ENCODE measurements around the gene NDUFB10. TPM values are rescaled to one million over a fixed set of nuclear protein-coding genes. Genes with fewer than 3 reads are reported as not detected.
"Not testable (repeated sequence)": the region's sequence is repeated elsewhere in the genome, so short reads cannot be mapped to it uniquely, and the experiment has no call there.

The NDUFB10 gene
- total and polyA plus RNA-seq, 7 experiments from 2014 or later: 40.0 to 180 (median 72.9) TPM

DNA sequence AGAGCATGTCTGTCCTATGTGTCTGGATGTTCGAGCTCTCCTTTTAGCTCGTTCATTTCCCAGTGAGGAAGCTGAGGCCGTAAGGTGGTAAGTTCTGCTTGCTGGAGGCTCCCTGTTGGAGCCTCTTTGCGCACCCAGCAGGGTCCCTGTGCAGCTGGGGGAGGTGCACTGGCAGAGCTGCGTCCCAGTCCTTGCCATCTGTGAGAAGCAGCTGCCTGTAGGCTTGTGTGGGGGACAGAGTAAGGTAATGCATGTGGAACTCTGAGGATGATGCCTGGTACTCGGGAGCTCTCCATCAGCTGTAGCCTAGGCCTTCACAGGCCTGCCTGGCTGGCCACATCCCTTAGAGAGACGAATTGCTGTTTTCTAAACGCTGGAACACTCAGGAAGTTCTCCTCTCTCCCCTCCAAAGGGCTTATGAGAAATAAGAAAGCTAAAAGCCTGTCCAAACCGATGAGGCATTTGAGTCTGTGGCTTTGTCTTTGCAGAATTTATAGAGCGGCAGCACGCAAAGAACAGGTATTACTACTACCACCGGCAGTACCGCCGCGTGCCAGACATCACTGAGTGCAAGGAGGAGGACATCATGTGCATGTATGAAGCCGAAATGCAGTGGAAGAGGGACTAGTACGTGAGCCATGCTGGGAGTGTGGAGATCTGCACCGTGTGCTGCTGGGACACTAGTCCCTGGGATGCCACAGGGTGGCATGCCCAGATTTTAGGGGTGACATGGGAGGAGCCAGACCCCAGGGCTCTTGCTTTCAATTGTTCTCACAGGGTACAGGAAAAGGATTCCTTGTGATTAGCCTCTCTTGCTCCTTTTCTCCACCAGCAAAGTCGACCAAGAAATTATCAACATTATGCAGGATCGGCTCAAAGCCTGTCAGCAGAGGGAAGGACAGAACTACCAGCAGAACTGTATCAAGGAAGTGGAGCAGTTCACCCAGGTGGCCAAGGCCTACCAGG, 1.6 kb downstream of the NDUFB10 start:
- H3K4me3 ChIP-seq (ENCODE audit: low read length): peak overlapping the region; percentile 86
- no peaks in the 10 kb centered on the region for H3K9me3 ChIP-seq (ENCODE audit: control insufficient read depth in 2 of 3, low read length in 3 of 3)
- intact Hi-C loops (cut with micrococcal nuclease): loop anchor here (5.0 to 10.0 kb wide), 2 partner anchors 346 to 551 kb away; partner anchors contain the start of genes ATP6V0C (in 1 of the 2), CRAMP1 (in 1 of the 2) and IFT140 (in 1 of the 2)
- DNase-seq: no peak
- ChIA-PET CTCF (interaction anchor here (1.2 kb wide), 1 partner anchor 9 kb away, joined by 5 read pairs; no protein-coding TSS in a partner anchor), POLR2A (interaction anchor here (0.8 to 3.4 kb wide), 12 partner anchors 10 to 194 kb away, joined by 3 to 38 read pairs (median 3); partner anchors contain the start of genes MSRB1, NOXO1, TBL3 and TRAF7)
- Mint-ChIP-seq H3K27me3 (peaks cover 0 to 2% (median 0%) of the 10 kb centered on the region in 5 donors), H3K4me3 (peak overlapping the region; percentile 85 to 97 (median 91)), H3K4me1 (peaks cover 21 to 48% (median 32%) of the 10 kb centered on the region in 7 donors), H3K9me3 (peaks cover 0 to 3% (median 0%) of the 10 kb centered on the region in 11 donors), H3K36me3 (peaks cover 3 to 25% (median 10%) of the 10 kb centered on the region in 5 donors), H3K27ac (peak overlapping the region; percentile 82 to 95 (median 90))
- peak overlapping the region; percentile 92 for H3K27ac ChIP-seq (ENCODE audit: low read depth, low read length)
- peaks cover 31 to 45% of the 10 kb centered on the region in 2 donors for H3K4me1 ChIP-seq (ENCODE audit: control insufficient read depth in 2 of 2, insufficient read depth in 2 of 2, low read length in 2 of 2)
- peaks cover 8 to 26% (median 10%) of the 10 kb centered on the region in 3 experiments for H3K36me3 ChIP-seq (ENCODE audit: control insufficient read depth in 2 of 3, insufficient read depth in 3 of 3, low read length in 3 of 3)
- no peak for ATAC-seq
- H3K27me3 ChIP-seq (ENCODE audit: control insufficient read depth in 2 of 2, insufficient read depth in 2 of 2, low read length in 2 of 2): no peaks in the 10 kb centered on the region

- Histone ChIP-seq H3K27me3 (ENCODE audit: control insufficient read depth in 2 of 2, insufficient read depth in 2 of 2, low read length in 2 of 2) (no peaks in the 10 kb centered on the region), H3K36me3 (ENCODE audit: control insufficient read depth in 2 of 3, insufficient read depth in 3 of 3, low read length in 3 of 3) (peaks cover 8 to 26% (median 10%) of the 10 kb centered on the region in 3 experiments), H3K4me3 (ENCODE audit: low read length) (no peak overlapping the region), H3K4me1 (ENCODE audit: control insufficient read depth in 2 of 2, insufficient read depth in 2 of 2, low read length in 2 of 2) (peaks cover 31 to 45% of the 10 kb centered on the region in 2 donors), H3K27ac (ENCODE audit: low read depth, low read length) (no peak overlapping the region), H3K9me3 (ENCODE audit: control insufficient read depth in 2 of 3, low read length in 3 of 3) (no peaks in the 10 kb centered on the region)
- ATAC-seq (no peak), DNase-seq (no peak)
- Mint-ChIP-seq H3K27ac (peak overlapping the region in 4 of 9 donors; percentile 64 to 88 (median 79)), H3K4me3 (peak overlapping the region in 6 of 10 donors; percentile 16 to 97 (median 40)), H3K9me3 (peaks cover 0 to 3% (median 0%) of the 10 kb centered on the region in 11 donors), H3K27me3 (peaks cover 0 to 2% (median 0%) of the 10 kb centered on the region in 5 donors), H3K4me1 (peaks cover 21 to 49% (median 32%) of the 10 kb centered on the region in 7 donors), H3K36me3 (peaks cover 3 to 25% (median 10%) of the 10 kb centered on the region in 5 donors)
- CTCF ChIA-PET: no interaction called here
- intact Hi-C loops (cut with micrococcal nuclease): loop anchor here (5.0 to 10.0 kb wide), 2 partner anchors 347 to 551 kb away; partner anchors contain the start of genes ATP6V0C (in 1 of the 2), CRAMP1 (in 1 of the 2) and IFT140 (in 1 of the 2)
- POLR2A ChIA-PET: interaction anchor here (1.3 to 3.4 kb wide), 7 partner anchors 9 to 193 kb away, joined by 3 to 38 read pairs (median 7); partner anchors contain the start of genes MSRB1, NOXO1, TBL3 and TRAF7
These were observed 2.3 kb downstream of the NDUFB10 start for GRCh38 chr16:1961651-1962067.

GRCh38 chr16:1962161-1963153, 3.1 kb downstream of the NDUFB10 start:
- Histone ChIP-seq H3K4me1 (ENCODE audit: control insufficient read depth in 2 of 2, insufficient read depth in 2 of 2, low read length in 2 of 2) (peaks cover 31 to 45% of the 10 kb centered on the region in 2 donors), H3K27ac (ENCODE audit: low read depth, low read length) (peak overlapping the region; percentile 100), H3K36me3 (ENCODE audit: control insufficient read depth in 2 of 3, insufficient read depth in 3 of 3, low read length in 3 of 3) (peaks cover 8 to 26% (median 10%) of the 10 kb centered on the region in 3 experiments)
- POLR2A ChIA-PET: interaction anchor here (1.4 to 3.0 kb wide), 6 partner anchors 9 to 193 kb away, joined by 3 to 61 read pairs (median 8); partner anchors contain the start of genes GFER, NOXO1, TBL3 and TRAF7
- peak overlapping the region in 7 of 9 donors; percentile 47 to 97 (median 96) for H3K27ac Mint-ChIP-seq
- H3K4me3 ChIP-seq (ENCODE audit: low read length); H3K27me3 ChIP-seq (ENCODE audit: control insufficient read depth in 2 of 2, insufficient read depth in 2 of 2, low read length in 2 of 2); H3K9me3 Mint-ChIP-seq; H3K27me3 Mint-ChIP-seq; ATAC-seq; CTCF ChIA-PET; H3K9me3 ChIP-seq (ENCODE audit: control insufficient read depth in 2 of 3, low read length in 3 of 3); DNase-seq: not testable (repeated sequence)
- H3K36me3 Mint-ChIP-seq: peaks cover 3 to 25% (median 10%) of the 10 kb centered on the region in 5 donors
- peak overlapping the region; percentile 51 to 97 (median 92) for H3K4me3 Mint-ChIP-seq
- peaks cover 21 to 49% (median 32%) of the 10 kb centered on the region in 7 donors for H3K4me1 Mint-ChIP-seq
- intact Hi-C loops (cut with micrococcal nuclease): loop anchor here (5.0 to 10.0 kb wide), 2 partner anchors 348 to 550 kb away; partner anchors contain the start of genes ATP6V0C (in 1 of the 2), CRAMP1 (in 1 of the 2) and IFT140 (in 1 of the 2)

- DNase-seq: peak in 1 of 9 donors; percentile 51
These were observed 4.6 kb downstream of the NDUFB10 start for GRCh38 chr16:1963806-1964505.

More at GRCh38 chr16:1963806-1964505, 4.6 kb downstream of the NDUFB10 start:
- Mint-ChIP-seq H3K27ac (peak overlapping the region; percentile 88 to 97 (median 96)), H3K27me3 (no peaks in the 10 kb centered on the region), H3K4me1 (peaks cover 21 to 49% (median 32%) of the 10 kb centered on the region in 7 donors), H3K36me3 (peaks cover 3 to 25% (median 10%) of the 10 kb centered on the region in 5 donors), H3K4me3 (peak overlapping the region; percentile 89 to 97 (median 94)), H3K9me3 (peaks cover 0 to 3% (median 0%) of the 10 kb centered on the region in 11 donors)
- ChIA-PET CTCF (interaction anchor here (0.6 kb wide), 1 partner anchor 41 kb away, joined by 3 read pairs; no protein-coding TSS in a partner anchor), POLR2A (interaction anchor here (0.6 to 3.5 kb wide), 37 partner anchors 8 to 1584 kb away, joined by 3 to 61 read pairs (median 5); partner anchors contain the start of genes AMDHD2, CEMP1, FAHD1 and GFER)
- Histone ChIP-seq H3K27me3 (ENCODE audit: control insufficient read depth in 2 of 2, insufficient read depth in 2 of 2, low read length in 2 of 2) (no peaks in the 10 kb centered on the region), H3K4me1 (ENCODE audit: control insufficient read depth in 2 of 2, insufficient read depth in 2 of 2, low read length in 2 of 2) (peaks cover 27 to 43% of the 10 kb centered on the region in 2 donors), H3K9me3 (ENCODE audit: control insufficient read depth in 2 of 3, low read length in 3 of 3) (no peaks in the 10 kb centered on the region), H3K4me3 (ENCODE audit: low read length) (peak overlapping the region; percentile 81), H3K36me3 (ENCODE audit: control insufficient read depth in 2 of 3, insufficient read depth in 3 of 3, low read length in 3 of 3) (peaks cover 8 to 26% (median 10%) of the 10 kb centered on the region in 3 experiments), H3K27ac (ENCODE audit: low read depth, low read length) (peak overlapping the region; percentile 100)
- peak; percentile 24 for ATAC-seq
- intact Hi-C loops (cut with micrococcal nuclease): loop anchor here (1.0 to 10.0 kb wide), 11 partner anchors 8 to 1283 kb away; partner anchors contain the start of genes TBL3 (in 2 of the 2), ZNF598 (in 2 of the 2), ATP6V0C (in 1 of the 2) and CRAMP1 (in 1 of the 2)

Data from naive thymus-derived CD4-positive, alpha-beta T cell (primary cell).